ENCODE data around the gene GJA10.
"Not testable (repeated sequence)": the region's sequence is repeated elsewhere in the genome, so short reads cannot be mapped to it uniquely, and the experiment has no call there.

Gene GJA10

DNA sequence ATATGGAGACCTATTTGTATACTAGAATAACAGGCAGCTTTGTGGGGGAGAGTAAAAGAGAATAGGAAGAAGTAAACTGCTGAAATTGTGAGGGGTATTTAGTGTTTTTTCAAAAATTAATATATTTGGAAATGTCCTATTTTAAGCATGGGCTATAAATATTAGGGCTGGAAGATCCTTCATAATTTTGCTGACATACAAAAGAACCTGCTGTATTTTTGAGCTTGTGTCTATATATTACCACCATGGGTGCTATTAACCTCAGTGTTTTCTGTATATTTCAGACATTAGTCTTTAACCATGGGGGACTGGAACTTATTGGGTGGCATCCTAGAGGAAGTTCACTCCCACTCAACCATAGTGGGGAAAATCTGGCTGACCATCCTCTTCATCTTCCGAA is at the start of gene GJA10:
TSS of gene GJA10 (plus strand) at position 301 of the 400 bp plus-strand sequence. CDS start at position 301, 0 bp downstream.
- DNase-seq, result no peak

DNA sequence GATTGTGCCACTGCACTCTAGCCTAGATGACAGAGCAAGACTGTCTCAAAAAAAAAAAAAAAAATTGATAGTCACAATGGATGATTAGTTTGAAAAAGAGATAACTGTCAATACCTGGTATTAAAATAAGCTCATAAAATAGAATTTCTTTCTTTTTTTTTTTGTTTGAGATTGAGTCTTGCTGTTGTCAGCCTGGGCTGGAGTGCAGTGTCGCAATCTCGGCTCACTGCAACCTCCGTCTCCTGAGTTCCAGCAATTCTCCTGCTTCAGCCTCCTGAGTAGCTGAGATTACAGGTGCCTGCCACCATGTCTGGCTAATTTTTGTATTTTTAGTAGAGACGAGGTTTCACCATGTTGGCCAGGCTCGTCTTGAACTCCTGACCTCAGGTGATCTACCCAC is 46.8 kb upstream of the GJA10 start:
- DNase-seq, result not testable (repeated sequence)

DNA sequence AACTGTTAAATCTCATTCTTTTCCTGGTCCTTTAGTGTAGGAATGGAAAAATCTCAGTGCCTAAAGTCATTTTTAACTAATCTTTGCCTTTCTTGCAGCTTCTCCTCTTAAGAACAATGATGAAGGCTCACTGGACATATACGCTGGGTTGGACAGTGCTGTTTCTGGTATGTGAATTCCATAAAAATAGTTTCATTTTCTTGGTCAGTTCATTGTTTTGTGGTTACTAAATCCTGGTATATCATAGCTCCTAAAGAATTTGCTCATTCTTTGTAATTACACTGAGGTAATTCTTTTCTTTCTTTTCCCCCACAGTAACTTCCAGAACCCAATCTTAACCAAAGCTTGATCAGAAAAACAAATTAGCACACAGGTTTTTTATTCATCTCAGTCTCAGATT is 41.2 kb upstream of the GJA10 start:
- no peak for DNase-seq

DNA sequence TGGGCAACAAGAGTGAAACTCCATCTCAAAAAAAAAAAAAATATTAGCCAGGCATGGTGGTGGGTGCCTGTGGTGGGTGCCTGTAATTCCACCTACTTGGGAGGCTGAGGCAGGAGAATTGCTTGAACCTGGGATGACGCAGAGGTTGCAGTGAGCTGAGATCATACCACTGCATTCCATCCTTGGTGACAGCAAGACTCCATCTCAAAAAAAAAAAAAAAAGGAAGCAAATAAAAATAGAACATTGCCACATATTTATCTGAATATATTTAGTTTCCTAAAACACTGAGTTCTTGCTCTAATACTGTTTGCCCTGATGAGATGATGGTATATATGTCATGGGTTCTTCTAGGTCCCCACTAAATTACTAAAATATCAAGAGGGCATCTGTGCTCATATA is 36.2 kb upstream of the GJA10 start:
- no peak for DNase-seq

DNA sequence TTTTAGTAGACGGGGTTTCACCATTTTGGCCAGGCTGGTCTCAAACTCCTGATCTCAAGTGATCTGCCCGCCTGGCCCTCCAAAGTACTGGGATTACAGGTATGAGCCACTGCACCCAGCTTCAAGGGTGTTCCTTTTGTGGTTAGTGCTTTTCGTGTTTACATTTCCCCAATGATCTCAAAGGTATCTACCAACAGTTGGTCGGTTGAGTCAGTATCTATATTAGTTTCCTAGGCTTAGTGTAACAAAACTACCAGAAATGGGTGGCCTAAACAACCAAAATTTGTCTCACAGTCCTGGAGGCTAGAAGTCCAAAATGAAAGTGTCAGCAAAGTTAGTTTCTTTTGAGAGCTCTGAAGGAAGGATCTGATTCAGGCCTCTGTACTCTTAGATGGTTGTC is 34.5 kb upstream of the GJA10 start:
- no peak for DNase-seq

DNA sequence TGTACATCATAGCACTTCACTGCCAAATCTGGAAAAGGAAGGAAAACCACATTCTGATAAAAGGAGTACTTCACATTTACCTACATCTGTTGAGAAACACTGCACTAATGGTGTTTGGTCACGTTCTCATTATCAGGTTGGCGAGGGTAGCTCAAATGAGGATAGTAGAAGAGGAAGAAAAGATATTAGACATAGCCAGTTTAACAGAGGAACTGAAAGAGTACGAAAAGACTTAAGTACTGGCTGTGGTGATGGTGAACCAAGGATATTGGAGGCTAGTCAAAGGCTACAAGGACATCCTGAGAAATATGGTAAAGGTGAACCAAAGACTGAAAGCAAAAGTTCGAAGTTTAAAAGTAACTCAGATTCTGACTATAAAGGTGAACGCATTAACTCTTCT is 32.0 kb upstream of the GJA10 start:
- DNase-seq, result no peak

DNA sequence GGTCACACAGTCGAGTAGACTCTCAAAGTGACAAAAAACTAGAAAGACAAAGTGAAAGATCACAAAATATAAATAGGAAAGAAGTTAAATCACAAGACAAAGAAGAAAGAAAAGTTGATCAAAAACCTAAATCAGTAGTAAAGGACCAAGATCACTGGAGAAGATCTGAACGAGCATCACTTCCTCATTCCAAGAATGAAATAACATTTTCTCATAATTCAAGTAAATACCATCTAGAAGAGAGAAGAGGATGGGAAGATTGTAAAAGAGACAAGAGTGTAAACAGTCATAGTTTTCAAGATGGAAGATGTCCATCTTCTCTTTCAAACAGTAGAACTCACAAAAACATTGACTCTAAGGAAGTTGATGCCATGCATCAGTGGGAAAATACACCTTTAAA is 31.6 kb upstream of the GJA10 start:
- no peak for DNase-seq

DNA sequence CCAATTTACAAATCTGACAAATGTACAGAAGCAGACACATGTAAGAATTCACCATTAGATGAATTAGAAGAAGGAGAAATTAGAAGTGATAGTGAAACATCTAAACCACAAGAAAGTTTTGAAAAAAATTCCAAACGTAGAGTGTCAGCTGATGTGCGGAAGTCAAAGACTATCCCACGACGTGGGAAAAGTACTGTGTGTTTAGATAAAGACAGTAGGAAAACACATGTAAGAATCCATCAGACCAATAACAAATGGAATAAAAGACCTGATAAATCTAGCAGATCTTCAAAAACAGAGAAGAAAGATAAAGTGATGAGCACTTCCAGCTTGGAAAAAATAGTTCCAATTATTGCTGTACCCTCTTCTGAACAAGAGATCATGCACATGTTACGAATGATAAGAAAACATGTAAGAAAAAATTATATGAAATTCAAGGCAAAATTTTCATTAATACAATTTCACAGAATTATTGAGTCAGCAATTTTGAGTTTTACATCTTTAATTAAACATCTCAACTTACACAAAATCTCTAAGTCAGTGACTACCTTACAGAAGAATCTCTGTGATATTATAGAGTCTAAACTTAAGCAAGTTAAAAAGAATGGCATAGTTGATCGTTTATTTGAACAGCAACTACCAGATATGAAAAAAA is 28.1 kb upstream of the GJA10 start:
- DNase-seq, result no peak

DNA sequence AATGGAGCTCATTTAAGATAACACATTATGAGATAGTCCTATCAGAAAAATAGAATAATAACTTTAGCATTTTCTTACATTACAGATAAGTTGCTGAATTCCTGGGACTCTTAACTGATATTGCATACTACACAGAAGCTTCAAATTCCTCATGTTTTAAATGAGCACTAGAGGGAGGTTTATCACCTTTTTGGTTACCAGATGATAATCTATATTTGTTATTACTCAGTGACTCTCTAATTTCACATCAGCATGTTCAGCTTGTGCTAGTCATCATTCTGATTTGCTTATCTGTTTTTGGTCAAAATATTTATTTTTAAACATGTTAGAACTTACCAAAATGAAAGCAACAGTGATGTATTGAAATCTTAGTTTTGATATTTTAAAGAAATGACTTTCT is 20.5 kb upstream of the GJA10 start:
- DNase-seq, result no peak

DNA sequence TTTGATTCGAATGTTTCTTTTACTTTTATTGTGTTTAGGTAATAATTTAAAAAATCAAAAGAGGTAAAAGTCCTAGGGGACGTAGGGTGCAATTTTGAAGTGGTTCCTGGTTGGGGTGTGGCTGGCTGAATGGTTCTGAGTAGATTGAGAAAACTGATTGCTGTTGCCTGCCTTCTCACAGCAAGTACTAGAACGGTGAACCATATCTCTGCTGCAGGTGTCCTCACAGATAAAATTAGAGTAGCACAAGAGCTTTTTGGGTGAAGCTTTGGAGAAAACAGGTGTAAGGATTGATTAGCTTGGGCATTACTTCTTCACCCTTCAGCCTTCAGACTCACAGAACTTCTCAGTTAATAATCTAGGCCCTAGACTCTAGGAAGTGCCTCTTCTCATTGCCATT is 19.8 kb upstream of the GJA10 start:
- DNase-seq, result no peak

DNA sequence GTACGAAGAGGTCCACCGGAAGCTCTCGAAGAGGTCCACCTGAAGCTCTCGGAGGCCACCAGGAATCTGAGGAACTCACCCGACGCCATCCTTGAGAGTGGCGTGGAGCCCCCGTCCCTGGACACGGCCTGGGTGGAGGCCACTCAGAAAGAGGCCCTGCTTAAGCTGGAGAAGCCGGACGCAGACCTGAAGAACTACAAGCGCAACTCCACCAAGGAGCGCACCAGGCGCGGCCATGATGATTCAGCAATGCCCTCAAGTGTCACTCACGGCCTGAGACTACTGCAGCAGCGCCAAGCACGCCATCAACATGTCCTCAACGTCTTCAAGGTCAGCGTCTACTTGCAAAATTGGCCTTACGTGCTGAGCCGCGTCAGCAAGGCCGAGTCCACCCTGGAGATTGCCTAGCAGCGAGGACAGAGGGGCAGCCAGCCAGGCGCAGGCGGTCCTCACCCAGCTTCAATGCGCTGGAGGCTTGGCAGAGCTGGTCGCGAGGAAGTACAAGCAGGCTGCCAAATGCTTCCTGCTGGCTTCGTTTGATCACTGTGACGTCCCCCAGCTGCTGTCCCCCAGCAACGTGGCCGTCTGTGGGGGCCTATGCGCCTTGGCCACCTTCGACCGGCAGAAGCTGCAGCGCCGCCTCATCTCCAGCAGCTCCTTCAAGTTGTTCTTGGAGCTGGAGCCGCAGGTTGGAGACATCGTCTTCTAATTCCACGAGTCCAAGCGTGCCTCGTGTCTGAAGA is 7.7 kb upstream of the GJA10 start:
- DNase-seq, result no peak

DNA sequence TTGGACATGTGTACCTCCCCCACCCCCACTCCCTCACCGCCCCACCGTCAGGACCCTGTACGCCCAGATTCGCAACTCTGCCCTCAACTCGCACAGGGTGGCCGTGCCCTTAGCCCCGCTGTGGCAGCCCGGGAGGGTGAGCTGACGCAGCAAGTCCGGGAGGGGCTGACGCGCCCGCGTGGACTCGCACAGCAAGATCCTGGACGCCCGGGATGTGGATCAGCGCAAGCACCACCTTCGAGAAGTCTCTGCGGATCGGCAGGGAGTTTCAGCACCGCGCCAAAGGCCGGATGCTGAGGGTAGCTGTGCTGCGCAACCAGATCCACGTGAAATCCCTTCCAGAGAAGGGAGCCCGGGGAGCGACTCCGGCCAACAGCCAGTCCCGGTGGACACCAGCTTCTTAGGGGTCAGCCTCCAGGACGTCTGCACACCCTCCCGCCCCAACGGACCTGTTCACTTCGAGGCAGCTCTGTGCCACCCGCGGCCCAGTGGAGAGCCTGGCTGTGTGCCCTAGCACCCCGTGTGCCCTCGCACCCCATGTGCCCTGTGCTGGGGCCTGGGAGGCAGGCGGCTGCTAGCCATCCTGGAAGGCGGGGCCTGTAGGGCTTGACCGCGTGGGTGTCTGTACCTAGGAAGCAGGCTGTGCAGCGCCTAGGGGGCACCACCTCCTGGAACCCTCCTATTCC is 6.7 kb upstream of the GJA10 start:
- no peak for DNase-seq

DNA sequence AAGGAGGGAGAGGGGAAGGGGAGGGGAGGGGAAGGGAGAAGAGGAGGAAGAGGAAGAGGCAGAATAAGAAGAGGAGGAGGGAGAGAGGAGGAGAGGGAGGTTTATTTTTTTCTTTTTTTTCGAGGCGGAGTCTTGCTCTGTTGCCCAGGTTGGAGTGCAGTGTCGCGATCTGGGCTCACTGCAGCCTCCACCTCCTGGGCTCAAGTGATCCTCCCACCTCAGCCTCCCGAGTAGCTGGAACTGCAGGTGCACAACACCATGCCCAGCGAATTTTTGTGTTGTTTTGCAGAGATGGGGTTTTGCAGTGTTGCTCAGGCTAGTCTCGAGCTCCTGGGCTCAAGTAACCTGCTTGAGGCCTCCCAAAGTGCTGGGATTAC is 6.1 kb upstream of the GJA10 start:
- no peak for DNase-seq

DNA sequence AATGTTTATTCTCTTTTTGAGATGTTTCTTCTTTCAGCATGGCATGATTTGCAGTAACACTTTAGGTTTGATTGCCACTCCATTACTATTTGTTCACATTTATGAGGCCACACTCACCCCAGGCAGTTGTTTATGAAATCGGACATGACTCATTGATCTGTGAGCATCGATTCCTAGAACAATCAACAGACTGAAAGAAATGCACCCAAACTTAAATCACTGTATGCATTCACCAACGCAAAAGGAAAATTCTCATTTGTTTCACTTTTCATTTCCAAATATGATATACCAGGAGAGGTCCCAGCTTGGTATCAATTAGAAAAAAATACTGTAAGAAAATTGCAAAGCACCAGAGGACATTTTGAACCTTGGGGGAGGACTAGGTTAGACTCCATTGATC is 5.4 kb upstream of the GJA10 start:
- DNase-seq, result no peak

DNA sequence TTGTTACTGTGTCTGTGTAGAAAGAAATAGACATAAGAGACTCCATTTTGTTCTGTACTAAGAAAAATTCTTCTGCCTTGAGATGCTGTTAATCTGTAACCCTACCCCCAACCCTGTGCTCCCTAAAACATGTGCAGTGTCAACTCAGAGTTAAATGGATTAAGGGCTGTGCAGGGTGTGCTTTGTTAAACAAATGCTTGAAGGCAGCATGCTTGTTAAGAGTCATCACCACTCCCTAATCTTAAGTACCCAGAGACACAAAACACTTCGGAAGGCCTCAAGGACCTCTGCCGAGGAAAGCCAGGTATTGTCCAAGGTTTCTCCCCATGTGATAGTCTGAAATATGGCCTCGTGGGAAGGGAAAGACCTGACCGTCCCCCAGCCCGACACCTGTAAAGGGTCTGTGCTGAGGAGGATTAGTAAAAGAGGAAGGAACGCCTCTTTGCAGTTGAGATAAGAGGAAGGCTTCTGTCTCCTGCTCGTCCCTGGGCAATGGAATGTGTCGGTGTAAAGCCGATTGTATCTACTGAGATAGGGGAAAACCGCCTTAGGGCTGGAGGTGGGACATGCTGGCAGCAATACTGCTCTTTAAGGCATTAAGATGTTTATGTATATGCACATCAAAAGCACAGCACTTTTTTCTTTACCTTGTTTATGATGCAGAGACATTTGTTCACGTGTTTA is 3.3 kb upstream of the GJA10 start:
- DNase-seq, result peak; percentile 14

DNA sequence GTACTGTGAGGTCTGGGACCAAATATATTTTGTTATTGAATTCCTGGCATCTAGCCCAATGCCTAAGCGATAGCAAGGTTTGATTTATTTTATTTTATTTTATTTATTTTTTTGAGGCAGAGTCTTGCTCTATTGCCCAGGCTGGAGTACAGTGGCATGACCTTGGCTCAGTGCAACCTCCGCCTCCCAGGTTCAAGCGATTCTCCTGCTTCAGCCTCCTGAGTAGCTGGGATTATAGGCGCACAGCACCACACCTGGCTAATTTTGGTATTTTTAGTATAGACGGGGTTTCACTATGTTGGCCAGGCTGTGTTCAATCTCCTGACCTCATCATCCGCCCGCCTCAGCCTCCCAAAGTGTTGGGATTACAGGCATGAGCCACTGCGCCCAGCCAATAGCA is 1.7 kb upstream of the GJA10 start:
- DNase-seq, result not testable (repeated sequence)

DNA sequence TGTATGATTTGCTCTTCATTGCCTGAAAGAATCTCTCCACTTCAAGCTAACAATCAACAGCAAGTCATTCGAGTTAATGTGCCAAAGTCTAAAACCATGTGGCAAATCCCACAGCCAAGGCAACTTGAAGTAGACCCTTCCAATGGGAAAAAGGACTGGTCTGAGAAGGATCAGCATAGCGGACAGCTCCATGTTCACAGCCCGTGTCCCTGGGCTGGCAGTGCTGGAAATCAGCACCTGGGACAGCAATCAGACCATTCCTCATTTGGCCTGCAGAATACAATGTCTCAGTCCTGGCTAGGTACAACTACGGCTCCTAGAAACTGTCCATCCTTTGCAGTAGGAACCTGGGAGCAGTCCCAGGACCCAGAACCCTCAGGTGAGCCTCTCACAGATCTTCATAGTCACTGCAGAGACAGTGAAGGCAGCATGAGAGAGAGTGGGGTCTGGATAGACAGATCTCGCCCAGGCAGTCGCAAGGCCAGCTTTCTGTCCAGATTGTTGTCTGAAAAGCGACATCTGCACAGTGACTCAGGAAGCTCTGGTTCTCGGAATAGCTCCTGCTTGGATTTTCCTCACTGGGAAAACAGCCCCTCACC is 1.1 kb downstream of the GJA10 start:
- no peak for DNase-seq

DNA sequence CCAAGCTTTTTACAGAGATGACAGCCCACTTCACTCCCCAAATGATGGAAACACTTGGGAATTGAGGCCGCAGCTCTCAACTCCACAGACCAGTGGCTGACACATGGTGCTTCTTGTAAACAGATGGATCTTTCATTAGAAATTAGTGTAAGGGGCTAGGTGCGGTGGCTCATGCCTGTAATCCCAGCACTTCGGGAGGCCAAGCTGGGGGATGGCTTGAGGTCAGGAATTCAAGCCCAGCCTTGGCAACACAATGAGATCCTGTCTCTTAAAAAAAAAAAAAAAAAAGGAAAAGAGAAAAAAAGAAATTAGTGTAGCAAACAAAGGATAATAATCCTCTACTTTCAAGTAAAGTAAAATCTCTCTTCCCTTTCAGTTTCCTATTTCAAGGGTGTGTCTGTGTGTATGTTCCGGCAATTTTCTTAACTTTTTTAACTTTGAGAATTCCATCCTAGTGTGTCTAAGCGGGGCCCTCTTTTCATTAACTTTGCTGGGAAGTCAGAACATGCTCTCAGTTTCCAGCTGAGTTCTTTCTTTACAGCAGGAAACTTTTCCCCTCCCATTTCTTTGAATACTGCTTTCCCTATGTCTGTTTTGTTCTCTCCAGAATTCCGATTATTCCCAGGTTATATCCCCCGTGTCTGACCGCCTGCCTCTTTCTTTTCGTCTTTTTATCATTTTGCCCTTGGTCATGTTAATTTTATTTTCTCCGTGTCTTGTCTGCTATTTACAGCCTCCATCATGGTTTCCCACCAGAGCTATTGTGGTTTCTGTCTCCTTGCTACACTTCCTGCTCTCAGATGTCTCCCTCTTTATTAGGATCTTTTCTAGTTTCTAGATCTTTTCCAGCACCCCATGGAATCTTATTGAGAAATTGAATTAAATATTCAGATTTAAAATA is 16.0 kb downstream of the GJA10 start:
- DNase-seq, result not testable (repeated sequence)

DNA sequence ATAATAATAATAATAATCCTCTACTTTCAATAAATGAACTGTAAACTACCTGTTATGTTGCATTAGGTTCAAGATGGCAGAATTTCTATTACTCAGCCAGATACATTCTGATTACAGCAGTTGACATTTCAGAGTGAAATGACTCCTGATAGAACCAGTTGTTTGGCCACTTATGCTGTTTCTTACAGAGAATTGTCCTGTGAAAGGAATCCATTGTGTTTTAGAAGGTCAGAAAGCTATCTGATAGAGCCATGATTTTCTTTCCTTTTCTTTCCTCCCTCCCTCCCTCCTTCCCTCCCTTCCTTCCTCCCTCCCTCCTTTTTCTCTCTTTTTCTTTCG is 16.6 kb downstream of the GJA10 start:
- no peak for DNase-seq

DNA sequence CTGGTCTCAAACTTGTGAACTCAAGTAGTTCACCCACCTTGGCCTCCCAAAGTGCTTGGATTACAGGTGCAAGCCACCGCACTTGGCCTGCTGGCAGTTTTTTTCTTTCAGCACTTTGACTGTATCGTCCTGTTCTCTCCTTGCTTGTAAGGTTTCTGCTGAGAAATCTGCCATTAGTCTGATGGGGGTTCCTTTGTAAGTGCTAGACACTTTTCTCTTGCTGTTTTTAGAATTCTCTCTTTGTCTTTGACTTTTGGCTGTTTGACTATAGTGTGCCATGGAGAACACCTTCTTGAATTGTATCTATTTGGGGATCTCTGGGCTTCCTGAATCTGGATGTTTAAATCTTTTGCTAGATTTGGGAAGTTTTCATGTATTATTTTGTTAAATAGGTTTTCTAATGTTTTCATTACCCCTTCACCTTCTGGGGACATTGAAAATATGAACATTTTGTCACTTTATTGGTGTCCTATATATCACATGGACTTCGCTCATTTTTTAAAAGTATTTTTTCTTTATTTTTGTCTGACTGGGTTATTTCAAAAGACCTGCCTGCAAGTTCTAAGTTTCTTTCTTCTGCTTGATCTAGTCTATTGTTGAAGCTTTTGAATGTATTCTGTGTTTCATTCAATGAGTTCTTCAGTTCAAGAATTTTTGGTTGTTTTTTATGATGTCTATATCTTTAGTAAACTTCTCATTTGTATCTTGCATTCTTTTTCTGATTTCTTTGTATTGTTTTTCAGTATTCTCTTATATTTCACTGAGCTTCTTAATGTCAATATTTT is 22.1 kb downstream of the GJA10 start:
- DNase-seq, result no peak

DNA sequence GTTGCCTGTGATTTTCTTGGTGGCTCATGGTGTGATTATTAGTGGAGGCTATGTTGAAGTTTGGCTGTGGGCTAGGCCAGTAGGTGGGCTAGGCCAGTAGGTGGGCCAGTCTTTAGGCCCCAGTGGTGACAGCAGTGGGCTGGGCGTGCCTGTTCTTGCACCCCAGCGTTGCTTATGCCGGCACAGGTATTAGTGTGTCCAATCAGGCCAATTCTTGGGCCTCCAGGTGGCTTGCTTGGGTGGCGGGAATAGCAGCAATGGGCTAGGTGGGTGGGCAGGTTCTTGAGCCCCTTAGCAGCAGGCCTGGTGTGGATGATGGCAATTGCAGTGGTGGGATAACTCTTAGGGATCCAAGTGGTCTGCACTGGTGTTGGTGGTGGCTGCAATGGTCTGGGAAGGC is 22.9 kb downstream of the GJA10 start:
- DNase-seq, result no peak
